ENCODE results near the gene HDGF. TPM values are rescaled to one million over a fixed set of nuclear protein-coding genes. Genes with fewer than 3 reads are reported as not detected.

The HDGF gene
- total and polyA plus RNA-seq, 2 of the 8 experiments (the other 6 are each of a cell fraction or from before 2014, with no cell fraction given) = 145 to 391 TPM

GRCh38 chr1:156727926-156728598 lies 23.4 kb downstream of the HDGF start, which contains the start of gene METTL25B:
METTL25B (plus strand) TSS chr1:156728469; CDS start chr1:156729105, 636 bp downstream.
- peak within 1 kb of the TSS; percentile 75 for H4K5ac ChIP-seq (ENCODE audit: insufficient read length, low read depth, low read length)
- peak within 1 kb of the TSS; percentile 13; the same call in 1 of the 2 replicates for H2BK12ac ChIP-seq (ENCODE audit: low read depth, low read length)
- H3K36me3 ChIP-seq (ENCODE audit: control insufficient read depth in 2 of 4, insufficient read depth in 4 of 4, low read length in 3 of 4) = peaks cover 9 to 18% (median 16%) of the 10 kb centered on the region in 4 experiments
- H3K18ac ChIP-seq (ENCODE audit: extremely low read depth, low read length) = 0 out of 2 replicates have a peak within 1 kb of the TSS, but pooled peaks have one; percentile 20
- peak within 1 kb of the TSS; percentile 89 to 95 (median 92) for H3K9ac ChIP-seq (replicated peaks in 1 of 4; ENCODE audit: extremely low read depth in 1 of 4, low read depth in 3 of 4, low read length in 3 of 4)
- CTCF ChIA-PET (ENCODE audit: partially characterized antibody) = interaction anchor here (0.6 to 65.2 kb wide), 27 partner anchors 8 to 199 kb away, joined by 3 to 4284 read pairs (median 4); partner anchors contain the start of genes CRABP2, HAPLN2, HDGF and INSRR
- H3K23me2 ChIP-seq (ENCODE audit: low read depth, low read length) = peaks cover 8% of the 10 kb centered on the region
- no peaks in the 10 kb centered on the region for H3K27me3 ChIP-seq (replicated peaks in 1 of 4; ENCODE audit: control insufficient read depth in 3 of 4, extremely low read depth in 1 of 4, insufficient read depth in 3 of 4, low read length in 3 of 4)
- H3K56ac ChIP-seq (replicated peaks; ENCODE audit: insufficient read length, low read depth, low read length) = no peak within 1 kb of the TSS
- no peak within 1 kb of the TSS for H2BK20ac ChIP-seq (ENCODE audit: low read length)
- no peak within 1 kb of the TSS; the same call in 1 of the 2 replicates for H2BK15ac ChIP-seq (ENCODE audit: low read length)
- H3K4me1 ChIP-seq (replicated peaks in 1 of 4; ENCODE audit: control insufficient read depth in 3 of 4, insufficient read depth in 4 of 4, low read length in 3 of 4) = peaks cover 0 to 23% (median 18%) of the 10 kb centered on the region in 4 experiments; a peak in 6 of 7 replicates
- no peak for FAIRE-seq
- POLR2A ChIA-PET (ENCODE audit: partially characterized antibody) = interaction anchor here (0.7 to 13.3 kb wide), 20 partner anchors 9 to 171 kb away, joined by 3 to 214 read pairs (median 7); partner anchors contain the start of genes CRABP2, HDGF, MRPL24 and NES
- WGBS, 2 experiments (ENCODE audit: extremely low coverage in 1 of 2, insufficient coverage in 1 of 2, insufficient read length in 1 of 2, insufficient replicate concordance in 2 of 2, low coverage in 1 of 2, low lambda C conversion rate in 2 of 2, missing lambda C conversion rate in 1 of 2) = 1% methylated on average over 46 of the region's 46 CpGs; no CpG with 5 or more reads in 1 of the 2 experiments
- H2BK5ac ChIP-seq (ENCODE audit: low read depth, low read length) = peak within 1 kb of the TSS; percentile 67
- no peaks in the 10 kb centered on the region for H3K9me3 ChIP-seq (ENCODE audit: insufficient read depth in 2 of 2, low read depth in 1 of 2, low read length in 1 of 2)
- peak within 1 kb of the TSS; percentile 2 for H2AK5ac ChIP-seq (ENCODE audit: low read depth, low read length)
- peak within 1 kb of the TSS; percentile 89 for H3K27ac ChIP-seq (ENCODE audit: low read depth, low read length)
- H4K8ac ChIP-seq (ENCODE audit: extremely low read depth, insufficient read depth, low read length) = peak within 1 kb of the TSS; percentile 94
- H2AFZ ChIP-seq (ENCODE audit: low read length) = no peak within 1 kb of the TSS
- H3K79me1 ChIP-seq (ENCODE audit: low read depth, low read length) = peaks cover 9% of the 10 kb centered on the region
- no peak within 1 kb of the TSS for H2BK120ac ChIP-seq (replicated peaks; ENCODE audit: low read depth, low read length)
- no peak within 1 kb of the TSS for H3K14ac ChIP-seq (ENCODE audit: insufficient read length)
- H3K23ac ChIP-seq (ENCODE audit: insufficient read length) = no peak within 1 kb of the TSS
- peak within 1 kb of the TSS; percentile 25 for H4K91ac ChIP-seq (replicated peaks; ENCODE audit: insufficient read length, low read length)
- peak within 1 kb of the TSS; percentile 92 to 97 for H3K4me2 ChIP-seq (ENCODE audit: insufficient read depth in 1 of 2, low read depth in 2 of 2, low read length in 2 of 2)
- H4K20me1 ChIP-seq (replicated peaks in 1 of 2; ENCODE audit: control insufficient read depth in 1 of 2, insufficient read depth in 2 of 2, low read length in 2 of 2) = peaks cover 21 to 31% of the 10 kb centered on the region in 2 experiments
- H3K4me3 ChIP-seq (ENCODE audit: extremely low read depth in 1 of 4, insufficient read depth in 2 of 4, low read depth in 3 of 4, low read length in 4 of 4) = peak within 1 kb of the TSS; percentile 83 to 100 (median 94)
- no peak within 1 kb of the TSS for H3K4ac ChIP-seq (replicated peaks; ENCODE audit: insufficient read length, low read depth, low read length)
- peak in 1 of 2 experiments; percentile 88 for DNase-seq (ENCODE audit: low read depth in 1 of 2, low spot score in 2 of 2)
- H3K79me2 ChIP-seq (ENCODE audit: control insufficient read depth in 1 of 2, insufficient read depth in 2 of 2, low read length in 2 of 2) = peaks cover 22 to 69% of the 10 kb centered on the region in 2 experiments
- TF ChIP-seq PHF8 (conservative IDR thresholded peaks at IDR 0.05; ENCODE audit: low read depth, low read length) (no peak; the same call in 1 of the 2 replicates), SP2 (IDR thresholded peaks at IDR 0.05; ENCODE audit: low read length) (no peak), SUZ12 (IDR thresholded peaks at IDR 0.05; ENCODE audit: low read length) (no peak), ATF3 (IDR thresholded peaks at IDR 0.05; ENCODE audit: insufficient read depth, low read depth, low read length) (peak; percentile 35; the same call in 1 of the 2 replicates), CTCF (IDR thresholded peaks at IDR 0.05; ENCODE audit: control extremely low read depth in 1 of 3, insufficient read depth in 1 of 3, low read depth in 1 of 3, low read length in 3 of 3) (no peak), NANOG (IDR thresholded peaks at IDR 0.05; ENCODE audit: insufficient read depth, low read depth, low read length, poor library complexity, severe bottlenecking) (no peak), GABPA (IDR thresholded peaks at IDR 0.05; ENCODE audit: borderline replicate concordance, insufficient read depth, low read length) (peak; percentile 86; the same call in 1 of the 2 replicates)

Measured in H1 (cell line).